DOHH2 (cell line): ENCODE measurements around the gene RNGTT.

ENCODE experiments used
- CTCF ChIP-seq: fragments of 200-600 bp; sonication (generic); IDR thresholded peaks from one replicate; pipeline ENCODE4 v1.5.1; 2014; ENCODE audit warnings: antibody characterized with exemption, mild to moderate bottlenecking, low read depth, low read length; ENCODE audit not compliant: poor library complexity, severe bottlenecking
- EZH2phosphoT487 ChIP-seq: fragments of 200-600 bp; sonication (generic); IDR thresholded peaks from 2 replicates; pipeline ENCODE4 v1.6.1; 2017; ENCODE audit warnings: borderline replicate concordance, mild to moderate bottlenecking, antibody characterized with exemption, low read length, moderate library complexity, mixed read lengths

- TF ChIP-seq CTCF = no peak
- no peak for TF ChIP-seq EZH2phosphoT487
Observed at GRCh38 chr6:88806728-88807127, 156.7 kb downstream of the RNGTT start.
